Upper lobe of left lung (tissue), 4 donors: Measurements from ENCODE around the gene OR1A1.

Experiments
- POLR2AphosphoS5 ChIP-seq, 2 donors: sonication (generic); formaldehyde crosslinking; IDR thresholded peaks; one replicate each; pipeline ENCODE4 v1.5.1; 2017; ENCODE audit warnings: antibody characterized with exemption in 2 of 2
- TF ChIP-seq, protein P1 (sequence below), 6 experiments: fragments of 450-650 bp in 4 of 6; fragments of 200-600 bp in 2 of 6; sonication (generic) in 2 of 6; IDR thresholded peaks; one replicate each; pipeline ENCODE4 v1.5.1; 2016 to 2019; ENCODE audit warnings: antibody characterized with exemption in 6 of 6

DNA sequence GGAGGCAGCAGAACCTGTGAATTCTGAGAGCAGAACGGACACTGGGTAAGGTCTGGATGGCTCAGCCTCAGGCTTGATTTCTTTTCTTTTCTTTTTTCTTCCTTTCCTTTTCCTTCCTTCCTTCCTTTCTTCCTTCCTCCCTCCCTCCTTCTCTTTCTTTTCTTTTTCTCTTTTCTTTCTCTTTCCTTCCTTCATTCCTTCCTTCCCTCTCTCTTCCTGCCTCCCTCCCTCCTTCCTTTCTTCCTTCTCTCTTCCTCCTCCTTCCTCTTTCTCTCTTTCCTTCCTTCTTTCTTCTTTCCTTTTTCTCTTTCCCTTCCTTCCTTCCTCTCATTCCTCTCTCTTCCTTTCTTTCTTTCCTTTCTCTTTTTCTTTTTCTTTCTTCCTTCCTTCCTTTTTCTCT is 52.7 kb downstream of the OR1A1 start:
- TF ChIP-seq POLR2AphosphoS5 (IDR thresholded peaks at IDR 0.05): no peak
- TF ChIP-seq, protein P1, sequence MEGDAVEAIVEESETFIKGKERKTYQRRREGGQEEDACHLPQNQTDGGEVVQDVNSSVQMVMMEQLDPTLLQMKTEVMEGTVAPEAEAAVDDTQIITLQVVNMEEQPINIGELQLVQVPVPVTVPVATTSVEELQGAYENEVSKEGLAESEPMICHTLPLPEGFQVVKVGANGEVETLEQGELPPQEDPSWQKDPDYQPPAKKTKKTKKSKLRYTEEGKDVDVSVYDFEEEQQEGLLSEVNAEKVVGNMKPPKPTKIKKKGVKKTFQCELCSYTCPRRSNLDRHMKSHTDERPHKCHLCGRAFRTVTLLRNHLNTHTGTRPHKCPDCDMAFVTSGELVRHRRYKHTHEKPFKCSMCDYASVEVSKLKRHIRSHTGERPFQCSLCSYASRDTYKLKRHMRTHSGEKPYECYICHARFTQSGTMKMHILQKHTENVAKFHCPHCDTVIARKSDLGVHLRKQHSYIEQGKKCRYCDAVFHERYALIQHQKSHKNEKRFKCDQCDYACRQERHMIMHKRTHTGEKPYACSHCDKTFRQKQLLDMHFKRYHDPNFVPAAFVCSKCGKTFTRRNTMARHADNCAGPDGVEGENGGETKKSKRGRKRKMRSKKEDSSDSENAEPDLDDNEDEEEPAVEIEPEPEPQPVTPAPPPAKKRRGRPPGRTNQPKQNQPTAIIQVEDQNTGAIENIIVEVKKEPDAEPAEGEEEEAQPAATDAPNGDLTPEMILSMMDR (IDR thresholded peaks at IDR 0.05): no peak
